ENCODE data around the gene PTPRC.

- no peak for TF ChIP-seq CTCF (conservative IDR thresholded peaks at IDR 0.05; ENCODE audit: low read depth, low read length)
- no peak for TF ChIP-seq EZH2 (IDR thresholded peaks at IDR 0.05; ENCODE audit: borderline replicate concordance, low read depth, low read length, poor library complexity, severe bottlenecking)
Measured at GRCh38 chr1:198797656-198798055, 158.8 kb downstream of the PTPRC start.

Data from A673 (cell line).